Activated T-cell treated with anti-CD3 and anti-CD28 coated beads, Interleukin-2, amount 50 U/mL, for 48 hours (primary cell): ENCODE data around the gene TENM4.

Experiments
- DNase-seq, 2 experiments: peaks; one replicate each; pipeline ENCODE4 v3.0.0-alpha.2; 2020

The TENM4 gene

DNA sequence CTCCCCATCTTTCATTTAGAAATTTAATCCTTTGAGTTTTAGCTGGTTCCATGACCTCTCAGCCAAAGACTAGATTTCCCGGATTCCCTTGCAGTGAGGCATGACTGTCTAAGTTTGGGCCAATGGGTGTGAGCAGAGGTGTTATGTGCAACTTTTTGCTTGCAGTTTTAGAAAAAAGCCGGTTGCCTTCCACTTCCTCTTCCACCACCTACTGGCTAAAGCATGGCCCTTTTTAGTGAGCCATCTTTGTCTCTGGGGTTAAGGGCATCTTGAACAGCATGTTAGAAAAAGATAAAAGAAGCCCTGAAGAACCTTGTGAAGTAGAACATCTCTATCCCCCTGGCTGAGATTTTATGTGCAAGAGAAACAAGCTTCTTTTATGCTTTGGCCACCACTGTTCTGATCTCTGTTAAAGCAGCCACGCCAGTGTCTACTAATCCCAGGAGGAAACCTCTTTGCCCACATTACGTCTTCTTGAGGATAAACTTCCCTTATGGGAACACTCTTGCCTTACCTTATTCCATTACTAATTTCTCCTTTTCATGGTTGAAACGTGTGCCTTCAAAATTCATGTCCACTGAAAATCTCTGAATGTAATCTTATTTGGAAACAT, 279.9 kb downstream of the TENM4 start:
- DNase-seq, result no peak

GRCh38 chr11:79159657-79160450, 281.0 kb downstream of the TENM4 start:
- no peak for DNase-seq

GRCh38 chr11:79157738-79158137, 283.1 kb downstream of the TENM4 start:
- DNase-seq, result no peak

- DNase-seq, result no peak
These were observed 284.8 kb downstream of the TENM4 start for GRCh38 chr11:79156031-79156430.

DNA sequence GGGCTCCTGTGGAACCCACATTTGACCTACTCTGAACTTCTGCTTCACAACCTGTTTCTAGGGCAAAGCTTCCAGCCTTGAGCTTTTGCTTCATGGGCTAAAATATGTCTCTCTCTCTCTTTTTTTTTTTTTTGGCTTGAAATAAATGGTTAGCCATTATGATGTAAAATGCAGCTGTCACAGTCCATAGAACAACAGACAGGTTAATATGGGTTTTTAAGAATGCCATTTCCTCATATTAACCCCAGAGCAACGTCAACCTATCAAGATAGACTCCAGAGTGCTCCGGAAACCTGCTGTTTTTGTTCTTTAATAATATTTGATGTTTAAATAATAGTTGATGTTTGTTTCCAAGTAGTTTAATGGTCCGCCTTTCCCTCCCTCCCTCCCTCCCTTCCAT, 285.6 kb downstream of the TENM4 start:
- no peak for DNase-seq

DNA sequence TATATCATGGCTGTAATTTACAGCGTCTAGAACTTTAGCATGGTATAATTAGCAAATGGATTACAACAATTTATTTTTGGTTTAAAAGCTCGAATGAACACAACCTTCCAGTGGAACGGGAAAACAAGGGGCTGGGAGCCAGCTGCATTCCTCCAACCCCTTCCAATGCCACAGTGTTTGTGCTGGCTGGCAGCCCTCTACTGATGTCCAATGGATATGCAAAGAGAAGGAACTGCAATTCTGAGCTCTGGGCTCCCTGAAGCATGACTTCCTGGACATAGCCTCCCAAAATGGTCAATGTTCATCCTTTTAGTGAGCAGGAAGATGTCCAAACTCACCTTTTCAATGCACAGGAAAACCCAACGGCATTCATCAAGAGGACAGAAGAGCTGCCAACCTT, 288.3 kb downstream of the TENM4 start:
- DNase-seq, result no peak

DNA sequence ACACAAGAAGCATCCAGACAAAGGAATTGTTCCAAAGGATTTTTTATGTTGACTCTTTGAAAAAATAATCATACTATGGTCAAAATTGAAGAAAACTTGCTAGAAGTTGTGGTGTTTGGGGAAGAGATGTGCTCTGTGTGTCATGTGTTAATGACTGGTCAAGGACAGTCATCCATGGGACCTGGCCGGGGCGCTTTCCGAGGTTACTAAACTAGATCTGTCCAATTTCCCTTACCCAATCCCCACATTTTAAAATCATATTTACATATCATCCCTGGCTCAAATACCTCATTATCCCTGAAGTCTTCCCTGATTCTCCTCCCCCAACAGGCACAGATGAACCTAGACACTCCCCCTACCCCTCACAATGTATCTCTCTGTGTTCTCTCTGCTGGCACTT, 289.4 kb downstream of the TENM4 start:
- DNase-seq, result no peak

DNA sequence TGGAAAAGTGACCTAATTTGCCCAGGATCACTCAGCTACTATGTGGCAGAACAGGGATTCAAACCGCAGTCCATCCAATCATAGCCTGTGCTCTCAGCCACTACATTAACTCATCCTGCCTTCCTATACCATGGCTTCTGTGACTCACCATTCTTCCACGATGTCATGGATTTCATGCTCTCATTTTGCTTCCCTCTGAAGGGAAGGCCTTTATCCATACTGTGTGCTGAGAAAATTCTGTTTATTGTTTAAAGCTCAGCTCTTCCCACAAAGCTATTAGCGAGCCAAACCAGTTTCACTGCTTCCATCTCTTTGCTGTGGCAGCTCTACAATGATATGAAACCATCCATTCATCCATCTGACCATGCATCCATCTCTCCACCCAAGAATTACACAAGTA, 289.9 kb downstream of the TENM4 start:
- no peak for DNase-seq

- no peak for DNase-seq
These were observed 290.5 kb downstream of the TENM4 start for GRCh38 chr11:79150320-79150719.

DNA sequence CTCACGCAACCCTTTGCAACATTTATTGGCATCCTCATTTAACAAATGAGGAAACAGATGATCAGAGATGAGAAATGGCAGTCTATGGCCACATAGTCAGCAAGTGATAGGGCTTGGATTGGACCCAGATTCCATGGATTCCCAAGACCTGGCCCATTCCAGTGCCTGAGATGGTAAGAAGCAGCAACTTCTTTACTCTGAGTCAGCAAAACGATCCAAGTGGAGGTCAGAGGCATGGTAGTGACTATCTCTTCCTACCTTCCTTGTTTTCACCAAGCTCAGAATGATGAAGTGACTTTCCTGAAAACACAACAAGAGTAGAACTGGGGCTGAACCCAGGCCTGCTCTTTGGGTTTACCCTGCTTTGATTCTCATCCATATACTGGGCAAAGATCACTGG, 293.1 kb downstream of the TENM4 start:
- DNase-seq, result no peak

- no peak for DNase-seq
These were observed 293.8 kb downstream of the TENM4 start for GRCh38 chr11:79147011-79147410.

GRCh38 chr11:79139900-79140299, 300.9 kb downstream of the TENM4 start:
- no peak for DNase-seq

DNA sequence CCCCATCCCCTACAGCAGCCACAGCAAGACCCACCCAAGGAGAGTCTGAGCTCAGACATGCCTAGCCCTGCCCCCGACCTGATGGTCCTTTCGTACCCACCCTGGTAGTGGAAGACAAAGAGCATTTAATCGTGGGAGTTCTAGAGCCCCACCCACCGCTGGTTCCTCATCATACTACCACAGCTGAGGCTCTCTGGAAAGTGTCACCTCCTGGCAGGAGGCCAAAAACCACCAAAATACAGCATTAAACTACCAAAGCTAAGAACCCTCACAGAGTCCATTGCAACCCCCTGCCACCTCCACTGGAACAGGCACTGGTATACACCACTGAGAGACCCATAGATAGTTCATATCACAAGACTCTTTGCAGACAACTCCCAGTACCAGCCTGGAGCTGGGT, 311.1 kb downstream of the TENM4 start:
- DNase-seq, result no peak

GRCh38 chr11:79128291-79128690, 312.5 kb downstream of the TENM4 start:
- DNase-seq, result no peak

GRCh38 chr11:79122759-79123158, 318.1 kb downstream of the TENM4 start:
- DNase-seq, result no peak

- DNase-seq, result no peak
These were observed 319.5 kb downstream of the TENM4 start for GRCh38 chr11:79121351-79121750.

- DNase-seq, result no peak
These were observed 321.1 kb downstream of the TENM4 start for GRCh38 chr11:79119491-79120284.

- DNase-seq, result no peak
These were observed 323.3 kb downstream of the TENM4 start for GRCh38 chr11:79117488-79117887.

DNA sequence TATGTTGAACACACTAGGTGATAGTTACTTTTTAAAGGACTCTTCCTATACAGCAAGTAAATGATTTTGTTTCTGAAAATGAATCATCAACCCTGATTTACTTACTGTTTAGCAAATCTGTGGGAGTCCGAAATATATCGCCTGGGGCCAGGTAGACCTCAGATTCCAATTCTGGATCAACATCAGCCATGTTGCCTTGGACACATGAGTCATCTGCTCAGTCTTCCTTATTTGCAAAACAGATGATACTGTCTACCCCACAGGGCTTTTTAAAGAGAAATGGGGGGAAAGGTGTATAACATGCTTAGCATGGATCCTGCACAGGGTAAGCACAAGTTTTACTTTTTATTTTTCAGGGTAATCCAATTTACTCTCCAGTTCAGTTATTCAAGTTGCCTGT, 324.2 kb downstream of the TENM4 start:
- no peak for DNase-seq

- DNase-seq, result no peak
These were observed 327.7 kb downstream of the TENM4 start for GRCh38 chr11:79113054-79113690.

DNA sequence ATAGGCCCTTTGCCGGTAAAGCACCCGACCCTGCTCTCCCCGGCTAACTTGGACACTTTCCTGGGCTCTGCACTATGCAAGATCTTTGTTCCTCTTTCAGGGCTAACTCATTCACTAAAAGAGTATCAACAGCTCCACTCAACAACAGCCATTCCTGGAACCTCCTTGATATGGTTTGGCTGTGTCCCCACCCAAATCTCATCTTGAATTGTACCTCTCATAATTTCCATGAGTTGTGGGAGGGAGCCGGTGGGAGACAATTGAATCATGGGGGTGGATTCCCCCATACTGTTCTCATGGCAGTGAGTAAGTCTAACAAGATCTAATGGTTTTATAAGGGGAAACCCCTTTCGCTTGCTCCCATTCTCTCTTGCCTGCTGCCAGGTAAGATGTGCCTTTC, 330.0 kb downstream of the TENM4 start:
- DNase-seq, result no peak

GRCh38 chr11:79110321-79110720, 330.5 kb downstream of the TENM4 start:
- no peak for DNase-seq

DNA sequence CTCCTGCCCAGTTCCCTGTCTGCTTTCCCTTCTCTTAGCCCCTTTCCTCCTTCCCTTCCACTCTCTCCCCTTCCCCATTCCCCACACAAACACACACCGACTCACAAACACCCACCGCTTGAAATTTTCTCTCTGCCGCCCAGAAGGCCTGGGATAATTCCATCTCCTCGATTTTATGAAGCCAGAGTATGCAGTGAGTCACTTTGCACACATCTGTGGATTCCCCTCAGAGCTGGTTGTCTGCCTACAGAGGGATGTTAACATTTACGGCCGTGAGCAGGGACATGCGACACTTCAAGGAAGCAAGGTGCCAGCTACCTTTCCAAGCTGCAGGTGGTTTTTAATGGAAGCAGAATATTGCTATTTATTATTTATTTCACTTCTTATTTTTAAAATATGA, 332.0 kb downstream of the TENM4 start:
- DNase-seq, result no peak
